IPS DF 19.7 (cell line): ENCODE measurements around the gene DIS3L2.

Experiments used
- DNase-seq: peaks from one replicate; pipeline ENCODE4 v3.0.0-alpha.2; 2013; ENCODE audit warnings: low read depth, low spot score

Gene DIS3L2

GRCh38 chr2:232261776-232262175 lies 300.3 kb downstream of the DIS3L2 start:
- DNase-seq: no peak

- DNase-seq: no peak
Measured at GRCh38 chr2:232263295-232263694, 301.8 kb downstream of the DIS3L2 start.

GRCh38 chr2:232264081-232264480 lies 302.6 kb downstream of the DIS3L2 start:
- no peak for DNase-seq

- DNase-seq: no peak
Measured at GRCh38 chr2:232265329-232265728, 303.8 kb downstream of the DIS3L2 start.

- DNase-seq: no peak
Measured at GRCh38 chr2:232268636-232269165, 307.2 kb downstream of the DIS3L2 start.

GRCh38 chr2:232269867-232270266 lies 308.4 kb downstream of the DIS3L2 start:
- DNase-seq: no peak

GRCh38 chr2:232273903-232274643 lies 312.6 kb downstream of the DIS3L2 start:
- DNase-seq: no peak

- DNase-seq: no peak
Measured at GRCh38 chr2:232275670-232276069, 314.2 kb downstream of the DIS3L2 start.

- DNase-seq: no peak
Measured at GRCh38 chr2:232276084-232276732, 314.7 kb downstream of the DIS3L2 start.

GRCh38 chr2:232276733-232277313 lies 315.3 kb downstream of the DIS3L2 start:
- peak; percentile 25 for DNase-seq

- DNase-seq: no peak
Measured at GRCh38 chr2:232278534-232278933, 317.0 kb downstream of the DIS3L2 start.

- DNase-seq: no peak
Measured at GRCh38 chr2:232280341-232280740, 318.8 kb downstream of the DIS3L2 start.

- no peak for DNase-seq
Measured at GRCh38 chr2:232281858-232282507, 320.5 kb downstream of the DIS3L2 start.

- no peak for DNase-seq
Measured at GRCh38 chr2:232282508-232283055, 321.1 kb downstream of the DIS3L2 start.

GRCh38 chr2:232286001-232286868 lies 324.7 kb downstream of the DIS3L2 start:
- DNase-seq: no peak

- DNase-seq: no peak
Measured at GRCh38 chr2:232287316-232287715, 325.8 kb downstream of the DIS3L2 start.

GRCh38 chr2:232288489-232289030 lies 327.0 kb downstream of the DIS3L2 start:
- DNase-seq: no peak

GRCh38 chr2:232290668-232291067 lies 329.2 kb downstream of the DIS3L2 start:
- no peak for DNase-seq

- DNase-seq: no peak
Measured at GRCh38 chr2:232291343-232291742, 329.8 kb downstream of the DIS3L2 start.

GRCh38 chr2:232292395-232293154 lies 331.1 kb downstream of the DIS3L2 start:
- peak; percentile 47 for DNase-seq
